OCI-LY7 (cell line): ENCODE measurements around the gene SARDH.

Experiments used
- EZH2phosphoT487 ChIP-seq: fragments of 200-600 bp; sonication (generic); IDR thresholded peaks from 2 replicates; pipeline ENCODE4 v1.6.1; 2018; ENCODE audit warnings: low read depth, borderline replicate concordance, mild to moderate bottlenecking, mixed run types, antibody characterized with exemption, low read length, moderate library complexity, mixed read lengths
- TF ChIP-seq, protein P1 (sequence below): fragments of 200-600 bp; sonication (generic); conservative IDR thresholded peaks from 2 replicates; pipeline ENCODE4 v1.5.1; 2014; ENCODE audit warnings: mild to moderate bottlenecking, antibody characterized with exemption, low read length, moderate library complexity, mixed read lengths

DNA sequence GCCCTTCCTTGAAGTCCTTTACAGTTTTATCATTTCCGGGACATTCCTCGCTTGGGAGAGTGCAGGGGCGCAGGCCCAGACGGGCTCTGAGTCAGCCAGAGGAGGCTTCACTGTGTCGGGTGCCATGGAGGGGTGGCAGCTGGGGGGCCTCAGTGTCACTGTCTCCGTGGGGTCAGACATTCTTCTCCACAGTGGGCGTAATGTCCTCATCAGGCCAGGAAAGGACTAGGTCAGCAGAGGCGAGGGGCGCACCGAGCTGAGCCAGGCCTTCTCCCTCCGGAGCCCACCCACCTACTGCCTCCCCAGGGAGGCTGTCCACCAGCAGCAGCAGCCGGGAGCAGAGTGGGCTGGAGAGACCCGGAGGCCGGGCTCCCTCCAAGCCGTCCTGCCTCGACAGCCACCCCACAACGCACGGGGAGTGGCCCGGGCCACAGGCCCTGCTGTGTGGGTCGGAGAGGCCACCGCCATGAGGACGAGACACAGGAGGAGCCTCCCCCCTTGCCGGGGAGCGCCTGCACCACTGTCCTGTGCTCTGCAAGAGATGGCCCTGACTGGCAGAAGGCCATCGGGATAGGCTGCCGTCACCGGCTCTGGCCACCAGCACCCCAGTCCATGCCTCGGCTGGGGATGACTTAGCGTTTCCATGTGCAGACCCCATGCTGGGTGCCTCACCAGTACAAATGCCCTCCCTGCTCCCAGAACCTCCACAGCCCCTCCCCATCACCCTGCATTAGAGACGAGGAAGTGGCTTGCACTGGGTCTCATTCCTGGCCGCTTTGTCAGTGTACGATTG, 26.5 kb downstream of the SARDH start:
- TF ChIP-seq, protein P1, sequence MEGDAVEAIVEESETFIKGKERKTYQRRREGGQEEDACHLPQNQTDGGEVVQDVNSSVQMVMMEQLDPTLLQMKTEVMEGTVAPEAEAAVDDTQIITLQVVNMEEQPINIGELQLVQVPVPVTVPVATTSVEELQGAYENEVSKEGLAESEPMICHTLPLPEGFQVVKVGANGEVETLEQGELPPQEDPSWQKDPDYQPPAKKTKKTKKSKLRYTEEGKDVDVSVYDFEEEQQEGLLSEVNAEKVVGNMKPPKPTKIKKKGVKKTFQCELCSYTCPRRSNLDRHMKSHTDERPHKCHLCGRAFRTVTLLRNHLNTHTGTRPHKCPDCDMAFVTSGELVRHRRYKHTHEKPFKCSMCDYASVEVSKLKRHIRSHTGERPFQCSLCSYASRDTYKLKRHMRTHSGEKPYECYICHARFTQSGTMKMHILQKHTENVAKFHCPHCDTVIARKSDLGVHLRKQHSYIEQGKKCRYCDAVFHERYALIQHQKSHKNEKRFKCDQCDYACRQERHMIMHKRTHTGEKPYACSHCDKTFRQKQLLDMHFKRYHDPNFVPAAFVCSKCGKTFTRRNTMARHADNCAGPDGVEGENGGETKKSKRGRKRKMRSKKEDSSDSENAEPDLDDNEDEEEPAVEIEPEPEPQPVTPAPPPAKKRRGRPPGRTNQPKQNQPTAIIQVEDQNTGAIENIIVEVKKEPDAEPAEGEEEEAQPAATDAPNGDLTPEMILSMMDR: no peak
- no peak for TF ChIP-seq EZH2phosphoT487
